Esophagus muscularis mucosa (tissue), 4 donors: ENCODE results near the gene TRIM38. TPM values are rescaled to one million over a fixed set of nuclear protein-coding genes. Genes with fewer than 3 reads are reported as not detected.

Experiments used
- DNase-seq: peaks from one replicate; pipeline ENCODE4 v3.0.0-alpha.2; 2017; ENCODE audit errors: extremely low spot score
- H3K27ac ChIP-seq, 4 donors: fragments of 200-600 bp; sonication (generic); replicated peaks in 1 of 4; 1 replicate in 3 of 4; 2 replicates in 1 of 4; pipeline ENCODE4 v1.5.1; 2016 to 2019; ENCODE audit warnings: mild to moderate bottlenecking in 1 of 4
- H3K27me3 ChIP-seq, 4 donors: fragments of 200-600 bp; sonication (generic); one replicate each; pipeline versions ENCODE4 v1.5.1 to v1.6.0; 2016 to 2019
- H3K36me3 ChIP-seq, 4 donors: fragments of 200-600 bp; sonication (generic); one replicate each; pipeline ENCODE4 v1.5.1; 2016 to 2019
- H3K4me1 ChIP-seq, 4 donors: fragments of 200-600 bp; sonication (generic); one replicate each; pipeline ENCODE4 v1.5.1; 2016 to 2019
- H3K4me3 ChIP-seq, 4 donors: fragments of 200-600 bp; sonication (generic); 1 replicate in 2 of 4; 2 replicates in 2 of 4; pipeline ENCODE4 v1.5.1; 2016 to 2019; ENCODE audit warnings: mild to moderate bottlenecking in 4 of 4, moderate library complexity in 1 of 4
- H3K9me3 ChIP-seq, 4 donors: fragments of 200-600 bp; sonication (generic); 1 replicate in 3 of 4; 2 replicates in 1 of 4; pipeline ENCODE4 v1.5.1; 2016 to 2019
- CTCF ChIP-seq, 3 experiments: fragments of 200-600 bp in 2 of 3; fragments of 450-650 bp in 1 of 3; sonication (generic) in 2 of 3; IDR thresholded peaks; one replicate each; pipeline ENCODE4 v1.5.1; 2017 to 2019; ENCODE audit warnings: antibody characterized with exemption in 3 of 3, mild to moderate bottlenecking in 2 of 3, moderate library complexity in 1 of 3
- EP300 ChIP-seq: sonication (generic); formaldehyde crosslinking; IDR thresholded peaks from one replicate; pipeline ENCODE4 v1.6.1; 2017; ENCODE audit warnings: antibody characterized with exemption
- POLR2A ChIP-seq: fragments of 450-650 bp; IDR thresholded peaks from one replicate; pipeline ENCODE4 v1.6.1; 2017; ENCODE audit warnings: antibody characterized with exemption, moderate library complexity, mild to moderate bottlenecking, low read depth
- POLR2AphosphoS5 ChIP-seq, 2 donors: sonication (generic); formaldehyde crosslinking; IDR thresholded peaks; one replicate each; pipeline ENCODE4 v1.6.1; 2017; ENCODE audit warnings: antibody characterized with exemption in 2 of 2
- WGBS: methylation state at CpG from one replicate; pipeline ENCODE4 v1.1.5; 2018; 5-methylcytosine and 5-hydroxymethylcytosine counted together
- intact Hi-C: fragments of 100-400 bp; cut with DNase I; formaldehyde crosslinking; loops from one replicate; pipeline ENCODE4 v1.15.1; 2023
- total RNA-seq, 4 donors: library from RNA; depleted of rRNA; stranded (reverse); fragments of >200 nt; gene quantifications; one replicate each; pipeline versions ENCODE4 v1.1.0 to v1.2.1, GENCODE V29; 2016

Gene TRIM38
- total RNA-seq, 4 donors from 2014 or later: 5.3 to 6.4 (median 5.9) TPM

GRCh38 chr6:26019261-26019830 lies 56.7 kb downstream of the TRIM38 start:
- Histone ChIP-seq H3K36me3 (no peaks in the 10 kb centered on the region), H3K4me1 (peaks cover 7 to 37% (median 34%) of the 10 kb centered on the region in 4 donors), H3K27ac (peak overlapping the region; percentile 92 to 98 (median 95)), H3K9me3 (no peaks in the 10 kb centered on the region), H3K27me3 (no peaks in the 10 kb centered on the region), H3K4me3 (peak overlapping the region in 1 of 4 donors; percentile 68)
- intact Hi-C loops: loop anchor here (10.0 kb wide), 1 partner anchor 1115 kb away; a partner anchor contains a TSS
- TF ChIP-seq EP300 (no peak), POLR2A (no peak), POLR2AphosphoS5 (IDR thresholded peaks at IDR 0.05) (no peak), CTCF (IDR thresholded peaks at IDR 0.05) (no peak)
- DNase-seq: no peak
- WGBS: 53% methylated on average over 9 of the region's 9 CpGs

DNA sequence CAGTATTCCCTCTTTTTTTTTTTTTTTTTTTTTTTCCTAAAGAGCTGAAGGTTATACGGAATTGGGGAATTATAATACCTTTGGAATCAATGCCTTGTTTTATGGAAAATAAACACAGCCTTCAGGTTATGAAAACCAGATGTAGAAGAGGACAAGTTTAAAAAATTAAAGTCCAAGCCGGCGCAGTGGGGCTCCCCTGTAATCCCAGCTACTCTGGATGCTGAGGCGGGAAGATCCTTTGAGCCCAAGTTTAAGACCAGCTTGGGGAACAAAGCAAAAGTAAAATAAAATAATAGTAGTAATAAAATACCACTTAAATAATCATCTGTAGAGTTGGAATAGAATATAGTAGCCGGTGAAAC lies 57.3 kb downstream of the TRIM38 start:
- peak overlapping the region; percentile 54 to 80 (median 69) for H3K4me3 ChIP-seq
- no peaks in the 10 kb centered on the region for H3K27me3 ChIP-seq
- DNase-seq: no peak
- peaks cover 7 to 41% (median 37%) of the 10 kb centered on the region in 4 donors for H3K4me1 ChIP-seq
- peak overlapping the region; percentile 92 to 98 (median 95) for H3K27ac ChIP-seq
- H3K36me3 ChIP-seq: no peaks in the 10 kb centered on the region
- TF ChIP-seq CTCF (IDR thresholded peaks at IDR 0.05) (no peak), POLR2A (no peak), EP300 (no peak), POLR2AphosphoS5 (IDR thresholded peaks at IDR 0.05) (no peak)
- no peaks in the 10 kb centered on the region for H3K9me3 ChIP-seq
- 9% methylated on average over 5 of the region's 5 CpGs for WGBS
- intact Hi-C loops: loop anchor here (10.0 kb wide), 2 partner anchors 1115 to 1815 kb away; a partner anchor contains a TSS

DNA sequence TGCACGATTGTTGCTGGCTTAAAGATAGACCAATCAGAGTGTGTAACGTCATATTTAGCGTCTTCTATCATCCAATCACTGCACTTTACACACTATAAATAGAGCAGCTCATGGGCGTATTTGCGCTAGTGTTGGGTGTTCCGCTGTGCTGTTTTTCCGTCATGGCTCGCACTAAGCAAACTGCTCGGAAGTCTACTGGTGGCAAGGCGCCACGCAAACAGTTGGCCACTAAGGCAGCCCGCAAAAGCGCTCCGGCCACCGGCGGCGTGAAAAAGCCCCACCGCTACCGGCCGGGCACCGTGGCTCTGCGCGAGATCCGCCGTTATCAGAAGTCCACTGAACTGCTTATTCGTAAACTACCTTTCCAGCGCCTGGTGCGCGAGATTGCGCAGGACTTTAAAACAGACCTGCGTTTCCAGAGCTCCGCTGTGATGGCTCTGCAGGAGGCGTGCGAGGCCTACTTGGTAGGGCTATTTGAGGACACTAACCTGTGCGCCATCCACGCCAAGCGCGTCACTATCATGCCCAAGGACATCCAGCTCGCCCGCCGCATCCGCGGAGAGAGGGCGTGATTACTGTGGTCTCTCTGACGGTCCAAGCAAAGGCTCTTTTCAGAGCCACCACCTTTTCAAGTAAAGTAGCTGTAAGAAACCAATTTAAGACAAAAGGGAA lies 57.9 kb downstream of the TRIM38 start:
- peak overlapping the region; percentile 92 to 98 (median 95) for H3K27ac ChIP-seq
- H3K4me1 ChIP-seq: peaks cover 8 to 47% (median 41%) of the 10 kb centered on the region in 4 donors
- H3K9me3 ChIP-seq: no peaks in the 10 kb centered on the region
- H3K4me3 ChIP-seq: peak overlapping the region; percentile 54 to 80 (median 69)
- no peaks in the 10 kb centered on the region for H3K36me3 ChIP-seq
- TF ChIP-seq POLR2AphosphoS5 (IDR thresholded peaks at IDR 0.05) (peak in 1 of 2 donors; percentile 99), CTCF (IDR thresholded peaks at IDR 0.05) (no peak), POLR2A (peak; percentile 98)
- DNase-seq: no peak
- WGBS: under 1% methylated on average over 10 of the region's 45 CpGs
- H3K27me3 ChIP-seq: no peaks in the 10 kb centered on the region
- intact Hi-C loops: loop anchor here (10.0 kb wide), 1 partner anchor 1814 kb away; a partner anchor contains a TSS

GRCh38 chr6:26021001-26021349 lies 58.4 kb downstream of the TRIM38 start:
- H3K4me1 ChIP-seq: peaks cover 13 to 52% (median 46%) of the 10 kb centered on the region in 4 donors
- WGBS: 1% methylated on average over 18 of the region's 23 CpGs
- peak overlapping the region; percentile 54 to 80 (median 69) for H3K4me3 ChIP-seq
- intact Hi-C loops: loop anchor here (10.0 kb wide), 1 partner anchor 1814 kb away; a partner anchor contains a TSS
- DNase-seq: no peak
- no peaks in the 10 kb centered on the region for H3K36me3 ChIP-seq
- no peaks in the 10 kb centered on the region for H3K9me3 ChIP-seq
- H3K27ac ChIP-seq: peak overlapping the region; percentile 92 to 98 (median 95)
- H3K27me3 ChIP-seq: no peaks in the 10 kb centered on the region
- no peak for TF ChIP-seq CTCF (IDR thresholded peaks at IDR 0.05)
- TF ChIP-seq POLR2AphosphoS5 (IDR thresholded peaks at IDR 0.05): no peak
- no peak for TF ChIP-seq POLR2A
- no peak for TF ChIP-seq EP300
